Raji (cell line): Measurements from ENCODE around the gene NT5C3B.

Experiments
- POLR2A ChIP-seq: IDR thresholded peaks from 2 replicates; pipeline ENCODE4 v1.6.1; 2011; ENCODE audit warnings: low read depth, low read length, control low read depth; ENCODE audit not compliant: insufficient read depth

The NT5C3B gene

DNA sequence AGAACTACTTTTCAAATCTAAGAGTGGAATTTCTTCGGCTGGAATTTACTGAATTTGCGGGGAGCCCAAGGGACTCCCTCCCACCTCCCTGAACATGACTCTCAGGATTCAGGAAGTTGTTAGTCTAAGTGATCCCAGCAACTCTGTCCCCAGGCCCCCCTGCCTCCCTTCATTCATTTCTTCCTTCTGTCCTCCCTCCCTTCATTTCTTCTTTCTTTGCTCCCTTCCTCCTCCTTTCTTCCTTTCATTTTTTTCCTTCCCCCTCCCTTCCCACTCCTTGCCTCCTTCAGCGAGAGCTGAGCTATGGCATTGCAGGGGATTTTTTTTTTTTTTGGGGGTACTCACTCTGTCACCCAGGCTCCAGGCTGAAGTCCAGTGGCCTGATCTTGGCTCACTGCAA, 38.7 kb downstream of the NT5C3B start:
- no peak for TF ChIP-seq POLR2A

GRCh38 chr17:41796121-41796895, 39.7 kb downstream of the NT5C3B start:
- TF ChIP-seq POLR2A, result no peak

- TF ChIP-seq POLR2A, result no peak
These were observed 41.5 kb downstream of the NT5C3B start for GRCh38 chr17:41794540-41794975.

DNA sequence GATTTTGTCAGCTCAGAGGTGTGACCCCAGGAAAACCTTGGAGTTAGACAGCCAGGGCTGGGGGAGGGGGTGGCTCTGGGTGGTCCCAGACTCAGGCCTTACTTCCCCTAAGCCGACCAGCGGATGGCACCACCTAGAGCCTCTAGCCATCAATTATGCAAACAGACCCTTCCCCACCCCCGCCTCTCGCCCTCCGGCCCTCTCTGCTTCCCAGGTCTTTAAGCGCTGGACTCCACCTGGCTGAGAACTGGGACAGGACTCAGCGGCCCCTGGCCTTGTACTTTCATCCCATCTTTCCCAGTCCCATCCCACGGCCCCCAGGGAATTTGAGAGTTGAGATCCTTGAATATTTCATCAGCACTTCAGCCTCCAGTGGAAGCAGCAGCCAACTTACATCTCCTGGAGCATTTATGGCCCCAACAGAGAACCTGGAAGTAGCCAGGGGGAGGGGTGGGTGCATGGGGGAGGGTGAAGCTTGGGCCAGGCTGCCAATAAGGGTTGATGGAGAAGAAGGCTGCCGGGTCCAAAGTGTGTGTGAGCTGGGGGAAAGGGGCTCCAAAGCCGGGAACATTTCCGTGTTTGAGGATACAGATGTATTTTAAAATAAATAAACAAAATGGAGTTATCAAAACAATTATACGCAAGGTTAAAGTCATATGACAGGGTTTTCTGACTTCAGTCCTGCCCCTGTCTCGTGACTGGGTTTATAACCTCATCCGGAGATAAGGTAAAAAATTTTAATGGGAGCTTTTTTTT, 42.1 kb downstream of the NT5C3B start:
- no peak for TF ChIP-seq POLR2A

DNA sequence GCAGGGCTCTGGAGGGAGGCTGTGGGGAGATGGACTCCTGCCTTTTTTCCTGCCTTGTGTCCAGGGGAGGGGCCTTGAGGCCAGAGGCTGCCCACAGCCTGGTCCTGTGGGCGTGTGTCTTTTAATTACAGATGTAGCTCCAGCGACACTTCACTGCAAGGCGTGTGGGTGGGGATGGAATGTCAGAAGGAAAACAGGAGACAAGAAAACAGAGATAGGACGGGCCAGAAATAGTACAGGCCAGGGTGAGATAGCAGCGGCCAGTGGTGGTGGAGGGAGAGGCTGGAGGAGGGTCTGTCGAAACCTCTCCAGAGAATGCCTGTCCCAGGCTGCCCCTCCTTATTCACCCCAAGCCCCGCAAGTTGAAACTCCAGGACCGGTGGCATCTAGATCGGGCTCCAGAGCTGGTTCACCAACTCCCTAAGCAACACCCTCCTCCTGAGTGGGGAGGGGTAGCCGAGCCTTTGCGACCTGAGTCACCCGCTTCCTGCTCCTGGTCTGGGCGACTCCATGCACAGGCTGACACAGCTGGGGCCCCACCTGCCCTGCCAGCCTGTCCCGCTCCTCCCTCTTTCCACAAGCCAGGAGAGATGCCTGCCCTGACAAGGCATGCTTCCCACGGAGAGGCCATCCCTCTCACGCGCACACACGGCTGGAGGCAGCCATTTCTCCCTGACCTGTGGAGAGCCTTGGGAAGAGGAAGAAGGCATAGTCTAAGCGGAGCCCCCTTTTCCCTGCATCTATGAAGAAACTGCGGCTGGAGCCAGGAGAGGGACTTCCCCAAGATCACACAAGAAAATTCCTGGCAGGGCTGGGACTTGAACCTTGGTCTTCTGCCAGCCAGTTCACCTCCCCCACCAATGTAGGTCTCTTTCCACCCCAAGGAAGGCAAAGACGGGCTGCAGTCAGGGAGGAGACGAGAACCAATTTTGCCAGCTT, 42.9 kb downstream of the NT5C3B start:
- no peak for TF ChIP-seq POLR2A

GRCh38 chr17:41787021-41787418, 49.0 kb downstream of the NT5C3B start:
- TF ChIP-seq POLR2A, result no peak

GRCh38 chr17:41786227-41787020, 49.6 kb downstream of the NT5C3B start, which contains the start of gene JUP:
JUP (minus strand) TSS chr17:41786711; CDS start chr17:41771854, 14,857 bp downstream.
- TF ChIP-seq POLR2A, result no peak

DNA sequence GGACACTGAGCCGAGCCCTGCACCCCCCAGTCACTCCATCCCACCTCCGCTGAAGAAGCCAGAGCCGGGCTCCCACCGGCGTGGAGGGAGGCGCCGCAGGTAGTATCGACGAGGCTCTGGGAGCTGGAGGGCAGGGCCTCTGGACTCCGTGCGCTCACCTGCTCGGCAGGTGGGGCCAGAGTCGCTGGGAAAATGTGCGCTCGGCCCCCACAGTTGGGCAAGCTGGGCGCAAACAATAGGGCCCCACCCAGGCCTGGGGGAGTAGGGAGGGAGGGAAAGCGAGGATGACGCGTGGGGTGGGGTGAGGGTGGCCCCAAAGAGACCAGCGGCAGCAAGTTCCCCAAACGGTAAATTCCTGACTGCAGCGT, 50.2 kb downstream of the NT5C3B start:
- TF ChIP-seq POLR2A, result no peak

DNA sequence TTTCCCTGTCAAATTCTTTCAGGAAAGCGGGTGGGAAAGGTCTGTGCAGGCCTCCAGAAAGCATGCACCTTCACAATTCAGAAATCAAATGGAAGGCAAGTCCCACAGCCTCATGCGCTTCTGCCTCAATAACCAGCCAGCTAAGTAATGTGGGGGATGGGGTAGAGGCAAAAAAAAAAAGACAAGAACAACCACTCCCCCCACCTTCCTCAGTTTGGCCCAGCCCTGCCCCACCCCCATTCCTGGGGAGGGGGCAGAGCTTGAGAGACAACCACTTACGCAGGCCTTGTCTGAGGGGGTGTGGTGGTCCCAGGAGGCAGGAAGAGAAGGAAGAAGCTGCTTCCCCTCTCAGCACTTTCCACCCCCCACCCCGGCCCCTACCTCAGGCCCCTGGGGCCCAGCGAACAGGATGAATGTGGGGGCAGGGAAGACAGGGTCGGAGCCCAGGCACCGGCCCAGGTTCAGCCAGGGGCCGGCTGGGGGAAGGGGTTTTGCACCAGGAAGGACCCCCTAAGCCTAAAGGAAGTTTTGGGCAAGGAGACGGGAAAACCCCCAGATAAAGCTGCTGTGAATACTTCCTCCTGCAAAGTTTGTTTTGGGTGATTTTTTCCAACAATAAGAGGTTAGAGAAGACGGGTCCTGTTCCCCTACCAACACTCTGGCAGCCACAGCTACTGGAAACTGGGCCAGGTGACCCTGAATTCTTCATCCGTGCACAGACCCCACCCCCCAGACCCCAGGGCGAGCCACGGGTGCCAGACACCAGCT, 50.8 kb downstream of the NT5C3B start:
- no peak for TF ChIP-seq POLR2A

DNA sequence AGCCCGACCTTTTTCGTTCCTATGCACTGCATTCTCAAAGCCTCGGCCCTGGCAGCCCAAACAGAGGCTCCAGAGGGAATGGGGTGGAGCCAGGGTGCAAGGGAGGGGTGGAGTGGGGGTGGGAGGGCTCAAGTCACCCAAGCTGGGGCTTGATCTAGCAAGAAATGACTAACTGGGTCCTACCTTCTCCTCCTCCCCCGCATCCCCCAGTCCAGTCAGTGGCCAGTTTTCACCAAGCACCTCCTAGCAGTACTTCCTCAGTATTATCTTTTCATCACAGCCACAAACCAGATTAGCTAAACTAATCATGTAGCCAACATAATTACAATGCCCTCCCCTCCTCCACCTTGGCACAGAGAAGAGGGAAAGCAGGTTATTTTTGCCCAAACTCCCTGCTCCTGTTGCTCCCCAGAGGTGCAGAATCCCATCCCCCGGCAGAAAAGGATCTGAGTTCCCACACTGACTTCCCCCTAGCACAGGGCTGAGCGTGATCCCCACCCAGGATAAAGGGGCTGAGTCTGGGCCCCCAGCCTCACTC, 51.8 kb downstream of the NT5C3B start:
- TF ChIP-seq POLR2A, result no peak

- no peak for TF ChIP-seq POLR2A
These were observed 53.9 kb downstream of the NT5C3B start for GRCh38 chr17:41782142-41782541.

- no peak for TF ChIP-seq POLR2A
These were observed 54.5 kb downstream of the NT5C3B start for GRCh38 chr17:41781404-41782110.

DNA sequence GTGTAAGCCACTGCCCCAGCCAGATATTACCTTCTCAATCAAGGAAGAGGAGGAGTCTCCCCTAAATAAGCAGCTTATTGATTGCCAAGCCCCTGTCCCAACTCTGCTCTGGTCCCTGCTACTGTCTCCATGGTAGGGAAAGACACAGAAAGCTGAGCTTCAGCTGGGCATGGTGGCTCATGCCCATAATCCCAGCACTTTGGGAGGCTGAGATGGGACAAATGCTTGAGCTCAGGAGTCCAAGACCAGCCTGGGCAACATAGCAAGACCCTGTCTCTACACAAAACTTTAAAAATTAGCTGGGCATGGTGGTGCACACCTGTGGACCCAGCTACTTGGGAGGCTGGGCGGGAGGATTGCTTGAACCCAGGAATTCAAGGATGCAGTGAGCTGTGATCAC, 56.1 kb downstream of the NT5C3B start:
- no peak for TF ChIP-seq POLR2A

- no peak for TF ChIP-seq POLR2A
These were observed 58.4 kb downstream of the NT5C3B start for GRCh38 chr17:41777574-41778188.
